PFSK-1 (cell line): ENCODE data around the gene OR8B3.

Experiments used
- FOXP2 ChIP-seq: optimal IDR thresholded peaks from 2 replicates; pipeline ENCODE3; 2011; ENCODE audit warnings: borderline replicate concordance, control low read depth, inconsistent platforms; ENCODE audit not compliant: insufficient read depth; ENCODE audit errors: extremely low read length, extremely low read depth
- POLR2AphosphoS5 ChIP-seq: IDR thresholded peaks from 2 replicates; pipeline ENCODE4 v1.6.1; 2012; ENCODE audit warnings: low read depth, mild to moderate bottlenecking, control low read depth, low read length, moderate library complexity
- SIN3A ChIP-seq: IDR thresholded peaks from 2 replicates; pipeline ENCODE4 v1.6.1; 2012; ENCODE audit warnings: mild to moderate bottlenecking, low read length, moderate library complexity, borderline replicate concordance; ENCODE audit not compliant: insufficient read depth
- TAF1 ChIP-seq: IDR thresholded peaks from 2 replicates; pipeline ENCODE4 v1.6.1; 2012; ENCODE audit warnings: low read length, control low read depth, borderline replicate concordance; ENCODE audit not compliant: insufficient read depth
- TF ChIP-seq, protein P1 (sequence below), 2 experiments: IDR thresholded peaks; 2 replicates each; pipeline versions ENCODE4 v1.6.1 to v1.8.0; 2011 to 2012; ENCODE audit warnings: low read depth in 2 of 2, low read length in 2 of 2, control low read depth in 1 of 2, inconsistent platforms in 1 of 2, mild to moderate bottlenecking in 1 of 2, moderate library complexity in 1 of 2; ENCODE audit not compliant: insufficient read depth in 1 of 2

OR8B3 gene

DNA sequence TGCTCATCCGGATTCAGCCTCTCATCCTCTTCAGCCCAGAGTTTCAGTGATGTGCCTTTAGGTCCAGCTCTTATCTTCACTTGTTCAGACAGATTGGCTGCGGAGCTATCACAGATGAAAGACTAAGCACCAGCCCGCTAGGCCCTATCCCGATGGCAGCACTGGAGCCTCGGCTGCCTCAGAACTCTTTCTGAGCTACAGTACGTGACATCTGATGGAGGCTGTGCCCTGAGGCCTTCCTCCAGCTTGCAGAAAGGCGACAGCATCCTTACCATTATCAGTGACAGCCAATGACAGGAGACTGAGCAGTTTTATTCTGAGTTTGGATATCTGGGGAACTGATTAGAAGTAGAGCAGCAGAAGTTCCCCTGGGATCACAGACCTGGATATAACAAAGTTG is 42.7 kb upstream of the OR8B3 start:
- TF ChIP-seq, protein P1, sequence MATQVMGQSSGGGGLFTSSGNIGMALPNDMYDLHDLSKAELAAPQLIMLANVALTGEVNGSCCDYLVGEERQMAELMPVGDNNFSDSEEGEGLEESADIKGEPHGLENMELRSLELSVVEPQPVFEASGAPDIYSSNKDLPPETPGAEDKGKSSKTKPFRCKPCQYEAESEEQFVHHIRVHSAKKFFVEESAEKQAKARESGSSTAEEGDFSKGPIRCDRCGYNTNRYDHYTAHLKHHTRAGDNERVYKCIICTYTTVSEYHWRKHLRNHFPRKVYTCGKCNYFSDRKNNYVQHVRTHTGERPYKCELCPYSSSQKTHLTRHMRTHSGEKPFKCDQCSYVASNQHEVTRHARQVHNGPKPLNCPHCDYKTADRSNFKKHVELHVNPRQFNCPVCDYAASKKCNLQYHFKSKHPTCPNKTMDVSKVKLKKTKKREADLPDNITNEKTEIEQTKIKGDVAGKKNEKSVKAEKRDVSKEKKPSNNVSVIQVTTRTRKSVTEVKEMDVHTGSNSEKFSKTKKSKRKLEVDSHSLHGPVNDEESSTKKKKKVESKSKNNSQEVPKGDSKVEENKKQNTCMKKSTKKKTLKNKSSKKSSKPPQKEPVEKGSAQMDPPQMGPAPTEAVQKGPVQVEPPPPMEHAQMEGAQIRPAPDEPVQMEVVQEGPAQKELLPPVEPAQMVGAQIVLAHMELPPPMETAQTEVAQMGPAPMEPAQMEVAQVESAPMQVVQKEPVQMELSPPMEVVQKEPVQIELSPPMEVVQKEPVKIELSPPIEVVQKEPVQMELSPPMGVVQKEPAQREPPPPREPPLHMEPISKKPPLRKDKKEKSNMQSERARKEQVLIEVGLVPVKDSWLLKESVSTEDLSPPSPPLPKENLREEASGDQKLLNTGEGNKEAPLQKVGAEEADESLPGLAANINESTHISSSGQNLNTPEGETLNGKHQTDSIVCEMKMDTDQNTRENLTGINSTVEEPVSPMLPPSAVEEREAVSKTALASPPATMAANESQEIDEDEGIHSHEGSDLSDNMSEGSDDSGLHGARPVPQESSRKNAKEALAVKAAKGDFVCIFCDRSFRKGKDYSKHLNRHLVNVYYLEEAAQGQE (IDR thresholded peaks at IDR 0.05; ENCODE audit: insufficient read depth in 1 of 2, low read depth in 2 of 2, low read length in 2 of 2), result no peak
- no peak for TF ChIP-seq SIN3A
- TF ChIP-seq TAF1, result no peak
- TF ChIP-seq POLR2AphosphoS5, result no peak

DNA sequence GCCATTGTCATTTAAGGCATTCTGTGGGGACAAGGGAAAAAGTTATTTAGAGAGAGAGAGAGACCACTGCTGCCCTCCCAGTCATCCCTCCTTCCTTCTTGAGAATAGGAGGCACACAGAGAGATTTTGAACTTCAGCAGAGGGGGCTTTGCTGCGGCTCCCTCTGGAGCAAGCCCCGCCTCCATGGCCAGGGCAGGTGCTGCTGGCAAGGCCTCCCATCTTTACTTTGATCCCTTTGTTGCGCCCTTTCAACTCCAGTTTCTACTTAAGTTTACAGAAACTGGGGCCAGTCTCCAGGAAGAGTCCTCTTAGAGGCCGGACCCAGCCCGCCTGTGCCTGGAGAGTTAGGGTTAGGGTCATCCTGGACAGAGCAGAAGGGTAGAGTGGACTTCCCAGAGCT is 42.3 kb upstream of the OR8B3 start:
- TF ChIP-seq TAF1 (no peak), FOXP2 (no peak), SIN3A (no peak), POLR2AphosphoS5 (no peak)
- TF ChIP-seq, protein P1 (IDR thresholded peaks at IDR 0.05; ENCODE audit: insufficient read depth in 1 of 2, low read depth in 2 of 2, low read length in 2 of 2), result no peak

DNA sequence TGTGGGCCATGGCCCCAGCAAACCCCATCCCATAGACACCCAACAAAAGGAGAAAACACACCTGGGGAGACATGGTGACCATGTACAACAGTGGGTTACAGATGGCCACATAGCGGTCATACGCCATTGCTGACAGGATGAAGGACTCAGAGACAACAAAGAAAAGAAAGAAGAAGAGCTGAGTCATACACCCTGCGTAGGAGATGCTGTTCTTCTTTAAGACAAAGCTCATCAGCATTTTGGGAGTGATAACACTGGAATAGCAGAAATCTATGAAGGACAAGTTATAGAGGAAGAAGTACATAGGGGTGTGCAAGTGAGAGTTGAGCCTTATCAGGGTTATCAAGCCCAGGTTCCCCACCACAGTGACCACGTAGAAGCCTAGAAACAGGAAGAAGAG is 41.8 kb upstream of the OR8B3 start:
- TF ChIP-seq, protein P1 (IDR thresholded peaks at IDR 0.05; ENCODE audit: insufficient read depth in 1 of 2, low read depth in 2 of 2, low read length in 2 of 2), result no peak
- TF ChIP-seq POLR2AphosphoS5, result no peak
- TF ChIP-seq FOXP2, result no peak
- TF ChIP-seq TAF1, result no peak

DNA sequence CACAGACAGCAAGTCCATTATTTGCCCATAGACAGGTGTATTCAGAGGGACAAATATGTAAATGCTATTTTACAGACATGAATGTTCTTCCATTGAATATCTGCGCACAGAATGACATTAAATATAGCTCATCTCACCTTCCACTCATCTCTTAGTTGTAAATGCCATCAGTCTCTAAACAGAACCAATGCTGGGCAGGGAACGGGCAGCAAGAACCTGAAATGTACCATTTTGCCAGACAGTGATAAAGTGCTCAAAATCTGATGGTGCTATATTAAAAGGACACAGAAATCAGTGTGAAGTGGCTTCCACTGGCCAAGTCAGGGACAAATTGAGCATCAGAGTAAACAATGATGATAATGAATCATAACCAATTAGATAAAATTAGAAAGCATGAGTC is 35.9 kb upstream of the OR8B3 start:
- TF ChIP-seq POLR2AphosphoS5 (no peak), FOXP2 (no peak), SIN3A (no peak), TAF1 (no peak)
- TF ChIP-seq, protein P1 (IDR thresholded peaks at IDR 0.05; ENCODE audit: insufficient read depth in 1 of 2, low read depth in 2 of 2, low read length in 2 of 2), result no peak

DNA sequence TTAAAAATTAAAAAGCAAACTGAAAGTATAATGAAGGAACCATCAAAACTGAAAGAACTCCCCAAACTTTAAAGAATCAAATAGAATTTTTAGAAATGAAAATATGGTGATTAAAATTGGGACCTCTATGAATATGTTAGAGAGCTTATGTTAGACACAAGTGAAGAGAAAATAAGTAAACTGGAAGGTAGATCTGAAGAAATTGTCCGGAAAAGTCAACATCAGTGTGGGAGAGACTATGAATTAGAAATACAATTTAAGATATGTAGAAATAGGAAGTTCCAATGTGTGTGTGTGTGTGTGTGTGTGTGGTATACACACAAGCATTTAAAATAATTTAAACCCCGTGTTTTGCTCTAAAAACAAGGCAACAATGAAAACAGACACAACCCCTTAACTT is 30.8 kb upstream of the OR8B3 start:
- TF ChIP-seq POLR2AphosphoS5 (no peak), TAF1 (no peak), SIN3A (no peak), FOXP2 (no peak)
- TF ChIP-seq, protein P1 (IDR thresholded peaks at IDR 0.05; ENCODE audit: insufficient read depth in 1 of 2, low read depth in 2 of 2, low read length in 2 of 2), result no peak
